HG03442 (cell line): ENCODE measurements around the gene LRG1.
"Not testable (repeated sequence)": the region's sequence is repeated elsewhere in the genome, so short reads cannot be mapped to it uniquely, and the experiment has no call there.

Experiments
- ATAC-seq: cut with Tn5 transposase; IDR thresholded peaks from one replicate; pipeline ENCODE4 v1.9.1; 2021; ENCODE audit warnings: mild to moderate bottlenecking, moderate library complexity; ENCODE audit not compliant: unreplicated experiment

The LRG1 gene

DNA sequence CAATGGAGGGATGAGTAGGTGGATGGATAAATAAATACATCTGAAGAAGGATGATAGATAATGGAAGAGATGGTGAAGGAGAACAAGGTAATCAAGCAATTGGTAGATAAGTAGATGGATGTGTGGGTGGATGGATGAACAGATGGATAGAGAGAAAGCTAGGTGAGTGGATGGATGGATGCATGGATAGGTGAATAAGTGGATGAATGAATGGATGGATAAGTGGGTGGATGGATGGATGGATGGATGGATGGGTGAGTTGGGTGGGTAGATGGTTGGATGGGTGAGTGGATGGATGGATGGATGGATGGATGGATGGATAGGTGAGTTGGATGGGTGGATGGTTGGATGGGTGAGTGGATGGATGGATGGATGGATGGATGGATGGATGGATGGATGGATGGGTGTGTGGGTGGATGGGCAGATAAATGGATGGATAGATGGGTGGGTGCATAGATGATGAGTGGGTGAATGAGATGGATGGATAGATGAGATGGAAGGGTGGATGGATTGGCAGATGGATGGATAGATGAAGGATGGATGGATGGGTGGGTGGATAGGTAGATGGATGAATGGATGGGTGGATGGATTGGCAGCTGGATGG lies 13.4 kb upstream of the LRG1 start:
- ATAC-seq = no peak

DNA sequence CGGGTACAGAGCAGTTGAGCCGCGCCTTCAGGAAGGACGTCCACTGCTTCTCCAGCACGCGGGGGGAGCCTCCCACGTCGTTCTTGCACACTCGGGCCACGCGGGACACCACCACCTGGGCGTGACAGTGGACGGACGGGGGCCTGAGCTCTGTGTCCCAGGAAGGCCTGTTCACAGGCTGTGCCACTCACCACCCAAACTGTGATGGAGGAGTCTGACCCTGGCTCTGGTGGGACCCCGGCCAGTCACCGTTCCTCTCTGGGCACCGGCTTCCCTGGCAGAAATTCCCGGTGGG lies 12.6 kb upstream of the LRG1 start:
- no peak for ATAC-seq

- no peak for ATAC-seq
These were observed 10.7 kb upstream of the LRG1 start for GRCh38 chr19:4550479-4551050.

- no peak for ATAC-seq
These were observed 10.2 kb upstream of the LRG1 start for GRCh38 chr19:4550018-4550417.

- no peak for ATAC-seq
These were observed 8.4 kb upstream of the LRG1 start for GRCh38 chr19:4548238-4548584.

- no peak for ATAC-seq
These were observed 7.7 kb upstream of the LRG1 start for GRCh38 chr19:4547303-4548237.

DNA sequence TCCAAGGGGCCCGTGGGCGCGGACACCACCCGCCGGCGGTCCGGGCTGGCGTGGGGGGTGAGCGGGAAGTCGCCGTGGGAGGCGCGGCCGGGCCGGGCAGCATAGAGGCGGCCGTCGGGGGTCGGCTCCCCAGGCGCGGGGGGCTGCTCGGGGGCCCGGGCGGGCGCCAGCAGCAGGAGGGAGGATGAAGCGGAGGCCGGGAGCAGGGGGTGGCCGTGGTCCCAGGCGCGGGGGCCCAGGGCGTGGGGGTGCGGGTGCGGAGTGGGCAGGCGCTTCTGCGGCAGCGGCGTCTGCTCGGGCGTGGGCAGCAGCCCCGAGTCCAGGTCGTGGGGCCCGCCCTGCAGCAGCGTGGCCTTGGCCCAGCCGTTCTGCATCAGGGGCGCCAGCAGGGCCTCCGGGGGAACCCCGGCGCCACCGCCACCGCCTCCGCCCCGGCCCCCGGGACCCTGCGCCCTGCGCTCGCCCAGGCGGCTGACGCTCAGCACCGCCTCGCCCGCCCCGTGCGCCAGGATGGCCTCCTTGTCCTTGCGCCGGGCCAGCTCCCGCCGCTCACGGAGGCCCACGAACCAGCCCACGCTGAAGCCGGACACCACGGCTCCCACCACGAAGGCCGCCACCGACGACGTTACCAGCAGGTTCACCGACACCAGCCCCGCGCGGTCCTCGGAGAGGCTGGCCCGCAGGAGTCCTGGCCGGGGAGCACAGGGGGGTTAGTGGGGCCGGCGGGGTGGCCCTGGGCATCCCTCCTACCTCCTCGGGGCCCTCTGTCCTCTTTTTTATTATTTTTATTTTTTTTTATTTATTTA lies 4.2 kb upstream of the LRG1 start:
- no peak for ATAC-seq

DNA sequence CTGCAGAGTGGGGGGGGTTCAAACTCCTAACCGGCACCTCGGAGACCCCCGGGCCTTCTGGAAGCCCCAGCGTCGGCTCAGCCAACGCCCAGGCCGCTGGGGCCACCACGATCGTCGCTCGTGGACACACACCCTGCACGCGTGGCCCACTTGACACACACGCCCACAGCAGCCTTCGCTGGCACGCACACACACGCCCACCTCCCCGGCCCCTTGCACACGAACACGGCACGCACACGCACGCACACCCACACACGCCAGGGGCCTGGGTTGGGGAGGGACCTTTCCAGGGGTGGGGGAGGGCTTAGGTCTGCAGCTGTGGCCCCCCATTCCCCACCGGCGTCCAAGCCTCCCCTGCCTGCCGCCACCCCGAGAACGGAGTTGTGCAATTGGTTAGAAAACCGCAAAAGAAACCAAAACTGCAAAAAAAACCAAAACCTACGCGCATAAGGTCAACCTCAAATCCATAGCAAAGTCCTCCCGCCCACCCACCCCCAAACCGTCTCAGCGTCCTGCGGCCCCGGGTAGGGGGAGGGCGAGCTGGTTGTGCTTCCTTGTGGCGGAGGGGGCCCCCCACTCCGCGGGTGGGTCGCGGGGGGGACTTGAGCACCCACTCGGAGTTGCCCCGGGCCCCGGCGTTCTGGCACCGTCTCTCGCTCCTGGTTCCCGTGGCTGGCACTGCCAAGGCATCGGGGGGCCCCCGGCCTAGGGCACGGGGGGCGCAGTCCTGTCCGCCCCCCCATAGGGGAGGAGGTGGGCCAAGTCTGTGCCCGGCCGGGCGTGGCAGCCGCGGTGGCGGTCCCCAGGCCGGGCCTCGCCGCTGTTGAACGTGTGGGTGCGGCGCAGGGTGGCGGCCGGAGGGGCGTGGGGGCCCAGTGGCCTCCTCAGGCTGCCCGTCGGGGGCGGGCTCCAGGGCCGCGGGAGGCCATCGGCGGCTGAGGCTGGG lies 3.3 kb upstream of the LRG1 start:
- no peak for ATAC-seq

- not testable (repeated sequence) for ATAC-seq
These were observed 1.9 kb upstream of the LRG1 start for GRCh38 chr19:4541806-4542145.

DNA sequence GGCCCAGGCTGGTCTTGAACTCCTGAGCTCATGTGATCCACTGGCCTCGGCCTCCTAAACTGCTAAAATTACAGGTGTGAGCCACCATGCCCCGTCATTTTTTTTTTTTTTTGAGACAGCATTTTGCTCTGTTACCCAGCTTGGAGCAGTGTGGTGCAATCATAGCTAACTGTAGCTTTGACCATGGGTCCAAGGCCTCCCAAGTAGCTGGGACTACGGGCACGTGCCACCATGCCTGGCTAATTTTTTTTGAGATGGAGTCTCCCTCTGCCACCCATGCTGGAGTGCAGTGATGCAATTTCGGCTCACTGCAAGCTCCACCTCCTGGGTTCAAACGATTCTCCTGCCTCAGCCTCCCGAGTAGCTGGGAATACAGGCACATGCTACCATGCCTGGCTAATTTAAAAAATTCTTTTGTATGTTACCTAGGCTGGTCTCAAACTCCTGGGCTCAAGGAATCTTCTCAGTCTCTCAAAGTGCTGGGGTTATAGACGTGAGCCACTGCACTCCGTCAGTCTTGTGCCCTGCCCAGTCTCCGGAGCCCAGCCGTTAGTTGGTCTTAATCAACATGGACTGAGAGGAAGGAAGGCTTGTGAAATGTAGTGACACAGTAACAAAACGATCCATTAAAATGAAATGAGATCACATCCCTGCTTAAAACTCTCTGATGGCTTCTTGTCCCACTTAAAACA lies 1.4 kb upstream of the LRG1 start:
- no peak for ATAC-seq

DNA sequence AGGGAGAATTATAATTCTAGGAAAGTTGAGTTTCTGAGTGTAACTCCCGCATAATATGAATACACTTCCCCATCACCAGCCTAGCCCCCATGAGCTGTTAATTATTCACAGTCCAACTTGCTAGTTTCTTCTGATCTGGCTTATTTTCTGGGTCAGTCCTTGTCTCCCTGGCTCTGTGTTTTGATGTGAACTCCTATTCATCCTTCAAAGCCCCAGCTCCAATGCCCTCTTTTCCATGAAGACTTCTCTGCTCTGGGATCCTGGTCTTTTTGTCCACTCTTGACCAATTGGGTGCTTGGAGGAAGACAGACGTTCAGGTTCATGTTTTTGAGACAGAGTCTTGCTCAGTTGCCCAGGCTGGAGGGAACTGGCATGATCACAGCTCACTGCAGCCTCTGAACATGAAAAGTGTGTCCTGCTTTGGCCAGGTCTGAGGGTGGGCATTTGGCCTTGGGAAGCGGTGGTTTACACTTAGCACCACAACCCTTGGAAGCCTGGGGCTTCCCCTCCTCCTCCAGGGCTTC lies 605 bp downstream of the LRG1 start:
- ATAC-seq = no peak

DNA sequence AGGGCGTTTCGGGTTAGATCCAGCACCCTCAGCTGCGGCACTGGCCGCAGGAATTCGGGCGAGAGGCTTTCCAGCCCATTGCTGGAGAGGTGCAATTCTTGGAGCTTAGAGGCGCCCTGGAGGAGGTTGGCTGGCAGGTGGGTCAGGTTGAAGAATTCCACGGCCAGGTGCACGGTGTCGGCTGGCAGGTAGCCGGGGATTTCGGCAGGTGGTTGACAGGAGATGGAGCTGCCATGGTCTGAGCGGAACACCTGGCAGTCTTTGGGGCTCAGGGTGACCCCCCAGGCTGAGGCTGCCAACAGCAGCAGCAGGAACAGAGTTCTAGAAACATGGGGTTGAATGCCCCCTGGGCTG lies 1.3 kb downstream of the LRG1 start:
- no peak for ATAC-seq

- ATAC-seq = no peak
These were observed 1.8 kb downstream of the LRG1 start for GRCh38 chr19:4537953-4538600.

DNA sequence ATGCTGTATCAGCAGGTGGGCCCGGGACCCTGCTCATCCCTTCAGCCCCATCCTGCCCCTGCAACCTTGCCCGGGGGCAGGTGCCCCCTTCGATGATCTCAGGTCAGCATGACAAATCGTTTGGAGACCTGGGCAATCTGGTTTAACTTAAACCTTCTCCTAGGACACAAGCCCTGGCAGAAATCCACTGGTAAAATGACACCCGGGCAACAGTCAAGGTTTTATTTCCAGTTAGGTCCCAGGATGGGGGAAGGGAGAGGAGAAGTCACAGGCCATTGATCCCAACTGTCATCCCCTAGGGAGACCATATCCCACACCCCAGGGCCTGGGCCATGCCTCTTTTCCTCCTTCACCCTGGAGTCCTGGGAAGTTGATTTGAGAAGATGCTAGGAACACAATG lies 3.0 kb downstream of the LRG1 start:
- no peak for ATAC-seq

- no peak for ATAC-seq
These were observed 4.8 kb downstream of the LRG1 start, which contains the start of gene PLIN5 for GRCh38 chr19:4534836-4535658. Gene PLIN5 (minus strand): TSS chr19:4535224. CDS start chr19:4534074, 1,150 bp downstream.

- no peak for ATAC-seq
These were observed 5.9 kb downstream of the LRG1 start for GRCh38 chr19:4533835-4534424.

DNA sequence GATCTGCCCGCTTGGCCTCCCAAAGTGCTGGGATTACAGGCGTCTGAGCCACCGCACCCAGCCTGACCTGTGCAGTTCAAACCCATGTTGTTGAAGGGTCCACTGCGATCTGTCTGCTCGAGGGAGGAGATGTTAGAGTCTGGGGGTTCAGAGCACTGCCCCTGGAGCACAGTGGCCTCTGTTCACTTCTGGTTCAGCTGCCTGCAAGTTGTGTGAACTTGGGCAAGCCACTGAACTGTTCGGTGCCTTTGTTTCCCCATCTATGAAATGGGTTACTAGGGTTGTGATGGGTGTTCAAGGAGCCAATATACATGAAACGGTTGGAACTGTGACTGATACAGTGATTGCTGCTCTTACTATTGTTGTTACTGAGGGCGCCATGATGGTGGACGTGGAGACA lies 6.5 kb downstream of the LRG1 start:
- no peak for ATAC-seq

DNA sequence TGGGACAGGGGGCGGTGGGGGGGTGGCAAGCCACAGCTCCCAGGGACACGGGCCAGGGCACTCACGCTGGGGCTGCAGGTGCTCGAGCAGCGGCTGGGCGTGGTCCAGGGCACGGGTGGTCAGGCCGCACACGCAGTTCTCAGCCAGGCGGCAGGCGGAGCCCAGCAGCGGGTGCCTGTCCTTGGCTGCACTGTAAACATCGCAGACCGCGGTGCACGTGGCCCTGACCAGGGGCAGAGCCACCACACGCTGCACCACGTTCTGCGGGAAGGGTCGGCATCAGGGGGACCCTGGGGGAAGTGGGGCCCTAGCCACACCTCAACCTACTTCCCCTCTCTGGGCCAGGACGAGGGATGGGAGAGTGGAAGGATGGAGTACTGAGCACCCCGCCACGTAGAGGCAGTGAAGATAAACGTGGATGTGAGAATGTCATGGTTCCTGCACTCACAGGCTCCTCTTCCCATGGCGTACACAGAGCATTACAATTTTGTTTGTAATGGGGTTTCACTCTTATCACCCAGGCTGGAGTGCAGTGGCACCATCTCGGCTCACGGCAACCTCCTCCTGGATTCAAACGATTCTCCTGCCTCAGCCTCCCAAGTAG lies 8.2 kb downstream of the LRG1 start:
- no peak for ATAC-seq
